DND-41 (cell line): ENCODE measurements around the gene BICC1.

Source experiments
- ATAC-seq: fragments of 200-7000 bp; cut with Tn5 transposase; 3 replicates; pipeline ENCODE4 v1.9.1; 2021; ENCODE audit warnings: low read depth; ENCODE audit not compliant: insufficient read depth
- DNase-seq: peaks from one replicate; pipeline ENCODE4 v3.0.0-alpha.2; 2020
- H2AFZ ChIP-seq: 2 replicates; pipeline ENCODE4 v1.6.0; 2012; ENCODE audit warnings: low read depth, low read length
- H3K27ac ChIP-seq: 2 replicates; pipeline ENCODE4 v1.5.1; 2012; ENCODE audit warnings: low read length, inconsistent platforms
- H3K27me3 ChIP-seq: fragments of 200-600 bp; sonication (generic); 2 replicates; pipeline ENCODE4 v1.6.0; 2012; ENCODE audit warnings: low read length, mild to moderate bottlenecking, inconsistent platforms; ENCODE audit not compliant: insufficient read depth, poor library complexity
- H3K36me3 ChIP-seq: 2 replicates; pipeline ENCODE4 v1.5.1; 2012; ENCODE audit warnings: low read length, inconsistent platforms; ENCODE audit not compliant: insufficient read depth
- H3K4me1 ChIP-seq: 2 replicates; pipeline ENCODE4 v1.5.1; 2012; ENCODE audit warnings: mild to moderate bottlenecking, low read length; ENCODE audit not compliant: insufficient read depth
- H3K4me2 ChIP-seq: 2 replicates; pipeline ENCODE4 v1.6.0; 2012; ENCODE audit warnings: mild to moderate bottlenecking, moderate library complexity, low read length, inconsistent platforms; ENCODE audit not compliant: insufficient read depth
- H3K4me3 ChIP-seq, 2 experiments: fragments of 200-600 bp in 1 of 2; shearing (Covaris generic) in 1 of 2; 2 replicates each; pipeline ENCODE4 v1.5.1; 2012 to 2016; ENCODE audit warnings: inconsistent platforms in 2 of 2, low read length in 2 of 2, mild to moderate bottlenecking in 2 of 2, low read depth in 1 of 2, moderate library complexity in 1 of 2
- H3K79me2 ChIP-seq: 2 replicates; pipeline ENCODE4 v1.6.0; 2012; ENCODE audit warnings: low read length, inconsistent platforms; ENCODE audit not compliant: insufficient read depth
- H3K9ac ChIP-seq: 2 replicates; pipeline ENCODE4 v1.6.0; 2012; ENCODE audit warnings: low read depth, mild to moderate bottlenecking, inconsistent platforms, low read length, moderate library complexity
- H3K9me3 ChIP-seq: 2 replicates; pipeline ENCODE4 v1.5.1; 2012; ENCODE audit warnings: low read length, moderate library complexity, mild to moderate bottlenecking, inconsistent platforms; ENCODE audit not compliant: insufficient read depth, severe bottlenecking
- H4K20me1 ChIP-seq: 2 replicates; pipeline ENCODE4 v1.6.0; 2012; ENCODE audit warnings: low read length; ENCODE audit not compliant: insufficient read depth
- CTCF ChIP-seq: IDR thresholded peaks from 2 replicates; pipeline ENCODE4 v1.5.1; 2012; ENCODE audit warnings: borderline replicate concordance, low read length, moderate library complexity, mild to moderate bottlenecking; ENCODE audit not compliant: poor library complexity, severe bottlenecking; ENCODE audit errors: extremely low read depth
- EZH2 ChIP-seq: IDR thresholded peaks from 3 replicates; pipeline ENCODE4 v1.6.1; 2012; ENCODE audit warnings: borderline replicate concordance, low read depth, mild to moderate bottlenecking, moderate library complexity, low read length, inconsistent platforms; ENCODE audit not compliant: severe bottlenecking

The BICC1 gene

GRCh38 chr10:58833771-58834561, 321.3 kb downstream of the BICC1 start:
- Histone ChIP-seq H3K27me3 (no peaks in the 10 kb centered on the region), H4K20me1 (no peaks in the 10 kb centered on the region), H3K4me3 (no peak overlapping the region), H3K27ac (no peak overlapping the region), H2AFZ (no peak overlapping the region), H3K36me3 (no peaks in the 10 kb centered on the region), H3K79me2 (no peaks in the 10 kb centered on the region), H3K9me3 (no peaks in the 10 kb centered on the region), H3K9ac (no peak overlapping the region), H3K4me1 (no peaks in the 10 kb centered on the region), H3K4me2 (no peak overlapping the region)
- ATAC-seq = no peak
- no peak for DNase-seq
- no peak for TF ChIP-seq CTCF
- TF ChIP-seq EZH2 = no peak

GRCh38 chr10:58836176-58836700, 323.6 kb downstream of the BICC1 start:
- Histone ChIP-seq H2AFZ (no peak overlapping the region), H3K9me3 (no peaks in the 10 kb centered on the region), H3K27me3 (no peaks in the 10 kb centered on the region), H3K4me3 (no peak overlapping the region), H3K9ac (no peak overlapping the region), H3K4me1 (no peaks in the 10 kb centered on the region), H3K4me2 (no peak overlapping the region), H3K79me2 (no peaks in the 10 kb centered on the region), H3K36me3 (no peaks in the 10 kb centered on the region), H4K20me1 (no peaks in the 10 kb centered on the region), H3K27ac (no peak overlapping the region)
- no peak for ATAC-seq
- TF ChIP-seq EZH2 (no peak), CTCF (no peak)
- no peak for DNase-seq

GRCh38 chr10:58836991-58837575, 324.4 kb downstream of the BICC1 start:
- H3K4me3 ChIP-seq = no peak overlapping the region
- H3K27me3 ChIP-seq = no peaks in the 10 kb centered on the region
- DNase-seq (no peak), ATAC-seq (no peak)
- H3K36me3 ChIP-seq = no peaks in the 10 kb centered on the region
- H3K79me2 ChIP-seq = no peaks in the 10 kb centered on the region
- no peaks in the 10 kb centered on the region for H3K4me1 ChIP-seq
- no peaks in the 10 kb centered on the region for H4K20me1 ChIP-seq
- no peak overlapping the region for H2AFZ ChIP-seq
- no peak for TF ChIP-seq EZH2
- no peak for TF ChIP-seq CTCF
- H3K9ac ChIP-seq = no peak overlapping the region
- H3K9me3 ChIP-seq = no peaks in the 10 kb centered on the region
- no peak overlapping the region for H3K27ac ChIP-seq
- no peak overlapping the region for H3K4me2 ChIP-seq
